Neural progenitor cell (in vitro differentiated cells): ENCODE data around the gene TTC21B. TPM values are rescaled to one million over a fixed set of nuclear protein-coding genes. Genes with fewer than 3 reads are reported as not detected.

ENCODE experiments used
- DNase-seq: peaks from one replicate; pipeline ENCODE4 v3.0.0-alpha.2; 2016; ENCODE audit warnings: low spot score
- H2AFZ ChIP-seq: fragments of 200-600 bp; sonication (generic); replicated peaks from 2 replicates; pipeline ENCODE4 v1.6.1; 2016; ENCODE audit warnings: antibody characterized with exemption
- H3F3A ChIP-seq: fragments of 200-600 bp; sonication (generic); 2 replicates; pipeline ENCODE4 v1.6.1; 2016; ENCODE audit warnings: antibody characterized with exemption, low read depth
- H3K27ac ChIP-seq: fragments of 200-600 bp; sonication (generic); 2 replicates; pipeline ENCODE4 v1.5.1; 2016; ENCODE audit warnings: mild to moderate bottlenecking
- H3K27me3 ChIP-seq: fragments of 200-600 bp; sonication (generic); 2 replicates; pipeline ENCODE4 v1.6.1; 2016; ENCODE audit warnings: mild to moderate bottlenecking, moderate library complexity
- H3K36me3 ChIP-seq: fragments of 200-600 bp; sonication (generic); 2 replicates; pipeline ENCODE4 v1.5.1; 2016
- H3K4me1 ChIP-seq: fragments of 200-600 bp; sonication (generic); 2 replicates; pipeline ENCODE4 v1.6.1; 2016; ENCODE audit warnings: mixed run types
- H3K4me2 ChIP-seq: fragments of 200-600 bp; sonication (generic); 2 replicates; pipeline ENCODE4 v1.6.1; 2016
- H3K4me3 ChIP-seq: fragments of 200-600 bp; sonication (generic); 2 replicates; pipeline ENCODE4 v1.5.1; 2016
- H3K79me2 ChIP-seq: fragments of 200-600 bp; sonication (generic); 2 replicates; pipeline ENCODE4 v1.6.1; 2016; ENCODE audit warnings: low read depth
- H3K9ac ChIP-seq: fragments of 200-600 bp; sonication (generic); 2 replicates; pipeline ENCODE4 v1.6.1; 2016
- H3K9me3 ChIP-seq: fragments of 200-600 bp; sonication (generic); 2 replicates; pipeline ENCODE4 v1.5.1; 2016; ENCODE audit warnings: low read depth
- H4K20me1 ChIP-seq: fragments of 200-600 bp; sonication (generic); 2 replicates; pipeline ENCODE4 v1.6.1; 2016; ENCODE audit warnings: low read depth
- H3K27ac Mint-ChIP-seq: 3 replicates; pipeline ENCODE4 v1.8.0; 2021; ENCODE audit warnings: mixed read lengths
- H3K27me3 Mint-ChIP-seq: 2 replicates; pipeline ENCODE4 v1.8.0; 2022; ENCODE audit warnings: low read depth, mild to moderate bottlenecking, inconsistent platforms, moderate library complexity, mixed read lengths; ENCODE audit not compliant: insufficient read depth
- H3K36me3 Mint-ChIP-seq: 3 replicates; pipeline ENCODE4 v1.8.0; 2021; ENCODE audit warnings: mixed read lengths
- H3K4me1 Mint-ChIP-seq: 3 replicates; pipeline ENCODE4 v1.8.0; 2021; ENCODE audit warnings: mixed read lengths
- H3K4me3 Mint-ChIP-seq: 3 replicates; pipeline ENCODE4 v1.8.0; 2021; ENCODE audit warnings: mild to moderate bottlenecking, moderate library complexity, mixed read lengths
- H3K9me3 Mint-ChIP-seq: 3 replicates; pipeline ENCODE4 v1.8.0; 2020; ENCODE audit warnings: mixed read lengths
- CTCF ChIP-seq: fragments of 200-600 bp; sonication (generic); IDR thresholded peaks from 2 replicates; pipeline ENCODE4 v1.5.1; 2017; ENCODE audit warnings: antibody characterized with exemption, mild to moderate bottlenecking
- EZH2 ChIP-seq: fragments of 200-600 bp; sonication (generic); IDR thresholded peaks from 2 replicates; pipeline ENCODE4 v1.6.1; 2017; ENCODE audit warnings: antibody characterized with exemption, mild to moderate bottlenecking, moderate library complexity
- EZH2phosphoT487 ChIP-seq: fragments of 200-600 bp; sonication (generic); IDR thresholded peaks from 2 replicates; pipeline ENCODE4 v1.6.1; 2017; ENCODE audit warnings: antibody characterized with exemption
- total RNA-seq: library from RNA; depleted of rRNA; stranded (reverse); fragments of >200 nt; gene quantifications from 2 replicates; pipeline ENCODE4 v1.2.3, GENCODE V29; 2015; ENCODE audit warnings: low replicate concordance

Gene TTC21B
- total RNA-seq, 1 donor from 2014 or later, result 46.9 TPM

GRCh38 chr2:165874445-165875039 lies 79.0 kb downstream of the TTC21B start:
- H3K4me3 Mint-ChIP-seq, result no peak overlapping the region
- Histone ChIP-seq H3K9ac (no peak overlapping the region), H3K4me1 (no peaks in the 10 kb centered on the region), H3K4me2 (no peak overlapping the region), H2AFZ (no peak overlapping the region), H4K20me1 (no peaks in the 10 kb centered on the region), H3F3A (peaks cover 4% of the 10 kb centered on the region), H3K36me3 (no peaks in the 10 kb centered on the region), H3K79me2 (no peaks in the 10 kb centered on the region), H3K27me3 (no peaks in the 10 kb centered on the region), H3K9me3 (no peaks in the 10 kb centered on the region), H3K27ac (no peak overlapping the region), H3K4me3 (no peak overlapping the region)
- peaks cover 10% of the 10 kb centered on the region for H3K36me3 Mint-ChIP-seq
- peak; percentile 72 for DNase-seq
- peak overlapping the region; percentile 21 for H3K27ac Mint-ChIP-seq
- H3K27me3 Mint-ChIP-seq, result no peaks in the 10 kb centered on the region
- TF ChIP-seq CTCF (peak; percentile 85), EZH2 (no peak)
- peaks cover 11% of the 10 kb centered on the region for H3K4me1 Mint-ChIP-seq
- H3K9me3 Mint-ChIP-seq, result no peaks in the 10 kb centered on the region

- Histone ChIP-seq H3F3A (peaks cover 4% of the 10 kb centered on the region), H3K27ac (no peak overlapping the region), H3K4me3 (no peak overlapping the region), H2AFZ (no peak overlapping the region), H3K79me2 (no peaks in the 10 kb centered on the region), H3K36me3 (no peaks in the 10 kb centered on the region), H3K9me3 (no peaks in the 10 kb centered on the region), H4K20me1 (no peaks in the 10 kb centered on the region), H3K9ac (no peak overlapping the region), H3K27me3 (no peaks in the 10 kb centered on the region), H3K4me2 (no peak overlapping the region), H3K4me1 (no peaks in the 10 kb centered on the region)
- no peak for DNase-seq
- Mint-ChIP-seq H3K36me3 (peaks cover 14% of the 10 kb centered on the region), H3K4me1 (peaks cover 26% of the 10 kb centered on the region), H3K9me3 (no peaks in the 10 kb centered on the region), H3K27me3 (no peaks in the 10 kb centered on the region), H3K4me3 (no peak overlapping the region), H3K27ac (no peak overlapping the region)
- TF ChIP-seq EZH2phosphoT487, result no peak
- no peak for TF ChIP-seq EZH2
- TF ChIP-seq CTCF, result no peak
Measured at GRCh38 chr2:165872101-165872791, 81.3 kb downstream of the TTC21B start.

GRCh38 chr2:165871025-165871424 lies 82.6 kb downstream of the TTC21B start:
- Histone ChIP-seq H3K27me3 (no peaks in the 10 kb centered on the region), H3K9me3 (no peaks in the 10 kb centered on the region), H3K27ac (no peak overlapping the region), H2AFZ (no peak overlapping the region), H3F3A (peaks cover 1% of the 10 kb centered on the region), H3K79me2 (no peaks in the 10 kb centered on the region), H4K20me1 (no peaks in the 10 kb centered on the region), H3K36me3 (no peaks in the 10 kb centered on the region), H3K4me3 (no peak overlapping the region), H3K4me2 (no peak overlapping the region), H3K4me1 (no peaks in the 10 kb centered on the region), H3K9ac (no peak overlapping the region)
- no peak overlapping the region for H3K4me3 Mint-ChIP-seq
- DNase-seq, result no peak
- peaks cover 26% of the 10 kb centered on the region for H3K4me1 Mint-ChIP-seq
- TF ChIP-seq CTCF (no peak), EZH2phosphoT487 (no peak), EZH2 (no peak)
- H3K27me3 Mint-ChIP-seq, result no peaks in the 10 kb centered on the region
- no peaks in the 10 kb centered on the region for H3K9me3 Mint-ChIP-seq
- H3K27ac Mint-ChIP-seq, result peak overlapping the region; percentile 28
- peaks cover 14% of the 10 kb centered on the region for H3K36me3 Mint-ChIP-seq
